Gastroesophageal sphincter (tissue), 3 donors: ENCODE results near the gene MINDY4B.

ENCODE experiments used
- CTCF ChIP-seq, 4 experiments: fragments of 200-600 bp in 2 of 4; fragments of 450-650 bp in 2 of 4; sonication (generic) in 1 of 4; IDR thresholded peaks; one replicate each; pipeline ENCODE4 v1.5.1; 2017 to 2019; ENCODE audit warnings: antibody characterized with exemption in 4 of 4, mild to moderate bottlenecking in 2 of 4, moderate library complexity in 2 of 4
- EP300 ChIP-seq: sonication (generic); formaldehyde crosslinking; IDR thresholded peaks from one replicate; pipeline ENCODE4 v1.6.1; 2017; ENCODE audit warnings: antibody characterized with exemption, mild to moderate bottlenecking
- POLR2A ChIP-seq, 2 donors: fragments of 450-650 bp; IDR thresholded peaks; one replicate each; pipeline ENCODE4 v1.6.1; 2017; ENCODE audit warnings: antibody characterized with exemption in 2 of 2, mild to moderate bottlenecking in 2 of 2, moderate library complexity in 1 of 2

GRCh38 chr3:150951923-150952322 lies 46.7 kb upstream of the MINDY4B start:
- TF ChIP-seq CTCF (IDR thresholded peaks at IDR 0.05) (no peak), EP300 (no peak), POLR2A (IDR thresholded peaks at IDR 0.05) (no peak)
